PFSK-1 (cell line): ENCODE results near the gene ASNSD1.

ENCODE experiments used
- FOXP2 ChIP-seq: optimal IDR thresholded peaks from 2 replicates; pipeline ENCODE3; 2011; ENCODE audit warnings: borderline replicate concordance, control low read depth, inconsistent platforms; ENCODE audit not compliant: insufficient read depth; ENCODE audit errors: extremely low read length, extremely low read depth
- POLR2AphosphoS5 ChIP-seq: IDR thresholded peaks from 2 replicates; pipeline ENCODE4 v1.6.1; 2012; ENCODE audit warnings: low read depth, mild to moderate bottlenecking, control low read depth, low read length, moderate library complexity
- SIN3A ChIP-seq: IDR thresholded peaks from 2 replicates; pipeline ENCODE4 v1.6.1; 2012; ENCODE audit warnings: mild to moderate bottlenecking, low read length, moderate library complexity, borderline replicate concordance; ENCODE audit not compliant: insufficient read depth
- TAF1 ChIP-seq: IDR thresholded peaks from 2 replicates; pipeline ENCODE4 v1.6.1; 2012; ENCODE audit warnings: low read length, control low read depth, borderline replicate concordance; ENCODE audit not compliant: insufficient read depth
- TF ChIP-seq, protein P1 (sequence below), 2 experiments: IDR thresholded peaks; 2 replicates each; pipeline versions ENCODE4 v1.6.1 to v1.8.0; 2011 to 2012; ENCODE audit warnings: low read depth in 2 of 2, low read length in 2 of 2, control low read depth in 1 of 2, inconsistent platforms in 1 of 2, mild to moderate bottlenecking in 1 of 2, moderate library complexity in 1 of 2; ENCODE audit not compliant: insufficient read depth in 1 of 2

ASNSD1 gene

DNA sequence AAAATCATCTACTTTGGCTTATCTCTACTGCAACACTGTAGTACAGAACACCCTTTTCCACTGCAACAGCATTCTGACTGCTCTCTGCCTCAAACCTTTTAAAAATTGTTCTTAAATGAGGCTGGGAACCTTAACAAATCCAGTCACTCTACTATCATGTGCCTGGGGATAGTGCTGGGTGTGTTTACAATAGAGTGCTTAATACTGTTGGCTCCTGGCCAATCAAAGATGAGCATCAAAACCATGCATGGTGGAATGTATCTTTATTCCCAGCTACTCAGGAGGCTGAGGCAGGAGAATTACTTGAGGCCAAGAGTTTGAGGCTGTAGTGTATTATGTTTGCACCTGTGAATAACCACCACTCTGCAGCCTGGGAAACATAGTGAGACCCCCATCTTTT lies 20.6 kb downstream of the ASNSD1 start:
- TF ChIP-seq POLR2AphosphoS5 (no peak), SIN3A (no peak), FOXP2 (no peak), TAF1 (no peak)
- TF ChIP-seq, protein P1, sequence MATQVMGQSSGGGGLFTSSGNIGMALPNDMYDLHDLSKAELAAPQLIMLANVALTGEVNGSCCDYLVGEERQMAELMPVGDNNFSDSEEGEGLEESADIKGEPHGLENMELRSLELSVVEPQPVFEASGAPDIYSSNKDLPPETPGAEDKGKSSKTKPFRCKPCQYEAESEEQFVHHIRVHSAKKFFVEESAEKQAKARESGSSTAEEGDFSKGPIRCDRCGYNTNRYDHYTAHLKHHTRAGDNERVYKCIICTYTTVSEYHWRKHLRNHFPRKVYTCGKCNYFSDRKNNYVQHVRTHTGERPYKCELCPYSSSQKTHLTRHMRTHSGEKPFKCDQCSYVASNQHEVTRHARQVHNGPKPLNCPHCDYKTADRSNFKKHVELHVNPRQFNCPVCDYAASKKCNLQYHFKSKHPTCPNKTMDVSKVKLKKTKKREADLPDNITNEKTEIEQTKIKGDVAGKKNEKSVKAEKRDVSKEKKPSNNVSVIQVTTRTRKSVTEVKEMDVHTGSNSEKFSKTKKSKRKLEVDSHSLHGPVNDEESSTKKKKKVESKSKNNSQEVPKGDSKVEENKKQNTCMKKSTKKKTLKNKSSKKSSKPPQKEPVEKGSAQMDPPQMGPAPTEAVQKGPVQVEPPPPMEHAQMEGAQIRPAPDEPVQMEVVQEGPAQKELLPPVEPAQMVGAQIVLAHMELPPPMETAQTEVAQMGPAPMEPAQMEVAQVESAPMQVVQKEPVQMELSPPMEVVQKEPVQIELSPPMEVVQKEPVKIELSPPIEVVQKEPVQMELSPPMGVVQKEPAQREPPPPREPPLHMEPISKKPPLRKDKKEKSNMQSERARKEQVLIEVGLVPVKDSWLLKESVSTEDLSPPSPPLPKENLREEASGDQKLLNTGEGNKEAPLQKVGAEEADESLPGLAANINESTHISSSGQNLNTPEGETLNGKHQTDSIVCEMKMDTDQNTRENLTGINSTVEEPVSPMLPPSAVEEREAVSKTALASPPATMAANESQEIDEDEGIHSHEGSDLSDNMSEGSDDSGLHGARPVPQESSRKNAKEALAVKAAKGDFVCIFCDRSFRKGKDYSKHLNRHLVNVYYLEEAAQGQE (IDR thresholded peaks at IDR 0.05; ENCODE audit: insufficient read depth in 1 of 2, low read depth in 2 of 2, low read length in 2 of 2), result no peak

DNA sequence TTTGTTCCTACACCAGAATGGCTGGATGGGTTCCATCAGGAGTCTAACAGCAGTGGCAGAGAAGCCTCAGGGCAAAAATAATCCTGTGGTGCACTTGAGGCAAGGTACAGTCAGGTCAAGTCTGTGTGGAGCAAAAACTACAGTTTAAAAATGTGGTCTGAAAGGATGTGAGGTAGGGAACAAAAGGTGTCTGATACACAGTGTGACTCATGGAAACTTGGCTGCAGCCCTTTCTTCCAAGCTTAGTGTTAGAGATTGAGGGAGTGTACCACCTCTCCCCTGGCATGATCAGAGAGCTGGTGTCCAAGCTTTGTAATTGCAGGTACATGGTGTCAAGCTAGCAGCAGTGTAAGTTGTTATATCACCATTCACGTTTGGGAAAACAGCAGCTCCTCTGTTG lies 22.1 kb downstream of the ASNSD1 start:
- no peak for TF ChIP-seq SIN3A
- TF ChIP-seq TAF1, result no peak
- no peak for TF ChIP-seq FOXP2
- no peak for TF ChIP-seq POLR2AphosphoS5
- TF ChIP-seq, protein P1 (IDR thresholded peaks at IDR 0.05; ENCODE audit: insufficient read depth in 1 of 2, low read depth in 2 of 2, low read length in 2 of 2), result no peak

DNA sequence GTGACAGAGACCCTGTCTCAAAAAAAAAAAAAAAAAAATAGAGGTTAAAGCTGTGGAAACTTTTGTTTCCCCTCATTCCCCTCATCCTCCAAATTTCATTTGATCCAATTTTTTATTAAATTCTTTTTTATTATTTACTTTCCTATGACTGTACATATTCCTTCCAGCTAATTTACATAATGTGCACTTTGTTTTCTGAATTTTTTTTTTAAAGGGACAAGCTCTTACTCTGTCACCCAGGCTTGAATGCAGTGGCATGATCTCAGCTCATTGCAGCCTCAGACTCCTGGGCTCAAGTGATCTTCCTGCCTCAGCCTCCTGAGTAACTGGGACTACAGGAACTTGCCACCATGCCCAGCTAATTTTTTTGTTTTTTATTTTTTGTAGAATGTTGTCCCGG lies 23.6 kb downstream of the ASNSD1 start:
- TF ChIP-seq TAF1 (no peak), SIN3A (no peak), FOXP2 (no peak), POLR2AphosphoS5 (no peak)
- TF ChIP-seq, protein P1 (IDR thresholded peaks at IDR 0.05; ENCODE audit: insufficient read depth in 1 of 2, low read depth in 2 of 2, low read length in 2 of 2), result no peak

DNA sequence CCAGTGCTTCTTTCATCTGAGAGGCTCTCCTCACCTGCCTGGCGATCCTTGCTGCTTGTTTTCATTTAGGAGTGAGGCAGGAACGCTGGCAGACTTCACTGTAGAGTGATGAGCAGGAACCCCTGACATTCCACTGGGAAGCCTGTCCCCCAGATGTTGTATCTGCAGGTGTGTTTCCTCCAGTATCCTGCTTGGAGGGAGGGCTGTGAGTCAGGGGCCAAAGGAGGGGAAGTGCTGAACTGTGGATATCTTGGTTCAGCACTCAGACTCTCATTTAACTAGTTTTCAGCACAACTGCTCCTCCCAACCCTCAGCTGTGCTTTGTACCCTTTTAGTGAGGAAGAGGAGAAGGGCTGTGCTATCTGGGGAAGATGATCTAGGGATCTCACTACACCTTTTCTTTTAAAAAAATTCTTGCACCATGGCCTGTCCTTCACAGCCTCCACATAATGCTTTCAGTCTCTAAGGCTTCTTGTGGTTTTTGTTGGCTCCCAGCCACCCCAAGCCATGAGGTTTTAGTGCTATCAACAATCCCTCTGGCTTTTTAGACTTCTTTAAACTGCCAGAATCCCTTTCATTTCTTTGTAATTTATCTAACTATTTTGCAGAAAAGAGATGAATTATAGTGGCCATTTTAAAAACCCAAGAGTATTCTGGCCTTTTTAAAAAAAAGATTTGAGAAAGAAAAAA lies 24.4 kb downstream of the ASNSD1 start:
- TF ChIP-seq POLR2AphosphoS5 (no peak), FOXP2 (no peak), SIN3A (no peak), TAF1 (no peak)
- TF ChIP-seq, protein P1 (IDR thresholded peaks at IDR 0.05; ENCODE audit: insufficient read depth in 1 of 2, low read depth in 2 of 2, low read length in 2 of 2), result no peak

DNA sequence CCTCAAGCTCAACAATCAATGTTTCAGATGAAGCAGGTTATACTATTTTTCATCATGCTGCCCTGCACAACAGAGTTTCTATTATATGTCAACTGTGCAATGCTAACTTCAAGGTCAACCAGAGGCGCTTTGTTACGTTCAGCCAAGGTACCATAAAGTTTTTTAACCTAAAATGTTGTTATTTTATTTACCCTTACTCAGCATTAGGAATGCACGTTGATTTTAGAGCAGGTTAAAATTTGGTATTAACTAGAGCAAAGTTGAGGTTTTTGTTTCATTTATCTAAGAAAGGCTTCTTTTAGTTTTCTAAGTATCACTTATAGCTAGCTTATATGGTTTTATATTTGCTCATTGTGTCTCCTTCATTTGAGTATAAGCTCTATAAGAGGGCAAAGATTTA lies 35.0 kb downstream of the ASNSD1 start:
- TF ChIP-seq SIN3A (no peak), FOXP2 (no peak), POLR2AphosphoS5 (no peak), TAF1 (no peak)
- TF ChIP-seq, protein P1 (IDR thresholded peaks at IDR 0.05; ENCODE audit: insufficient read depth in 1 of 2, low read depth in 2 of 2, low read length in 2 of 2), result no peak
